Measurements from ENCODE around the gene WDR82. TPM values are rescaled to one million over a fixed set of nuclear protein-coding genes. Genes with fewer than 3 reads are reported as not detected.

Gene WDR82
- total and polyA plus RNA-seq, 2 of the 4 experiments (the other 2 are of a cell fraction): 38.1 to 68.1 TPM

DNA sequence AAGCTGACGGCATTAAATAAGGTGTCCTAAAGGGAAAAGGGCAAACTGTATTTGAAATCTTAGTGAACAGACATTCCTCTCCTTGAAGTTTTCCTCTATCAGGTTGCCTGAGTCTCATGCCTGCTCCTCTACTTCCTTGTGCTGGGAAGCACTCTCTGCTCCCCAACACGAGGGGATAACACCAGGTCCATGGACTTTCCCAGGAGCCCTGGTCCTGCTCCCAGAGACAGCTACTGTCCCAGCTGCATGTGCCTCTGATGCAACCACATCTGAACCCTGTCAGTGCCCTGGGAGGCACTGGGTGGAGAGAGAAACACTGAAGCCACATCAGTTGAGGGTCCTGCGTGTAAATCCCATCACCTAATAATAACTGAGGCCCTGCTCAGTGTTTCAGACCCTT lies 60.4 kb downstream of the WDR82 start:
- Histone ChIP-seq H2AFZ (replicated peaks; ENCODE audit: low read length, poor library complexity) (no peak overlapping the region), H3K9me3 (ENCODE audit: control insufficient read depth, insufficient read depth, low read length) (no peaks in the 10 kb centered on the region), H3K18ac (ENCODE audit: low read depth, low read length) (no peak overlapping the region), H3K36me3 (ENCODE audit: control insufficient read depth, insufficient read depth, low read length) (peaks cover 24% of the 10 kb centered on the region), H4K8ac (ENCODE audit: low read depth in 2 of 2, low read length in 2 of 2) (no peak overlapping the region), H3K79me1 (ENCODE audit: low read depth in 1 of 2, low read length in 2 of 2) (peaks cover 0 to 6% of the 10 kb centered on the region in 2 experiments; a peak in 1 of 4 replicates), H2BK5ac (ENCODE audit: low read depth, low read length, poor library complexity, severe bottlenecking) (no peak overlapping the region), H3K23ac (ENCODE audit: low read depth, low read length) (no peak overlapping the region), H2AK9ac (replicated peaks; ENCODE audit: low read depth, low read length, poor library complexity) (peak overlapping the region; percentile 78), H2BK120ac (ENCODE audit: low read depth, low read length) (no peak overlapping the region), H2AK5ac (ENCODE audit: low read depth, low read length) (peak overlapping the region; percentile 82; the same call in 1 of the 2 replicates), H3K14ac (replicated peaks; ENCODE audit: low read depth, low read length) (no peak overlapping the region), H3K4me3 (ENCODE audit: insufficient read depth, low read depth, low read length) (no peak overlapping the region), H3K4me2 (ENCODE audit: low read depth, low read length) (no peak overlapping the region), H3K4me1 (ENCODE audit: control insufficient read depth, insufficient read depth, low read length) (peaks cover 8% of the 10 kb centered on the region), H3K9ac (ENCODE audit: low read depth, low read length) (no peak overlapping the region), H3K9me1 (ENCODE audit: insufficient read depth, low read length) (peaks cover 16% of the 10 kb centered on the region), H2BK20ac (ENCODE audit: low read depth, low read length) (no peak overlapping the region), H3K4ac (ENCODE audit: low read depth, low read length) (no peak overlapping the region; the same call in 1 of the 2 replicates), H3K27ac (ENCODE audit: insufficient read depth, low read length) (no peak overlapping the region), H2BK15ac (ENCODE audit: low read depth, low read length) (no peak overlapping the region), H4K20me1 (ENCODE audit: insufficient read depth, low read length) (peaks cover 15% of the 10 kb centered on the region), H3K27me3 (ENCODE audit: control insufficient read depth, insufficient read depth, low read length) (no peaks in the 10 kb centered on the region), H4K91ac (ENCODE audit: insufficient read depth, low read depth, low read length) (no peak overlapping the region), H3K56ac (ENCODE audit: extremely low read depth, insufficient read depth, low read length) (no peak overlapping the region), H4K5ac (ENCODE audit: low read depth, low read length) (no peak overlapping the region)
- intact Hi-C loops (cut with micrococcal nuclease): no loop called here
- ATAC-seq (ENCODE audit: low read depth): no peak
- no CpG with 5 or more reads among the region's 3 CpGs for WGBS, 2 experiments (ENCODE audit: extremely low coverage in 2 of 2, insufficient read length in 1 of 2)
- CTCF ChIA-PET: no interaction called here
- no peak for DNase-seq
- POLR2A ChIA-PET (ENCODE audit: unreplicated experiment): no interaction called here
- in situ Hi-C loops (cut with MboI; ENCODE audit: low sequenced_read_pairs): no loop called here
- no TSS peak for BruUV-seq (replicated peaks)
- TF ChIP-seq, protein P1, sequence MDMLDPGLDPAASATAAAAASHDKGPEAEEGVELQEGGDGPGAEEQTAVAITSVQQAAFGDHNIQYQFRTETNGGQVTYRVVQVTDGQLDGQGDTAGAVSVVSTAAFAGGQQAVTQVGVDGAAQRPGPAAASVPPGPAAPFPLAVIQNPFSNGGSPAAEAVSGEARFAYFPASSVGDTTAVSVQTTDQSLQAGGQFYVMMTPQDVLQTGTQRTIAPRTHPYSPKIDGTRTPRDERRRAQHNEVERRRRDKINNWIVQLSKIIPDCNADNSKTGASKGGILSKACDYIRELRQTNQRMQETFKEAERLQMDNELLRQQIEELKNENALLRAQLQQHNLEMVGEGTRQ (IDR thresholded peaks at IDR 0.05; ENCODE audit: low read depth, low read length): no peak
- TF ChIP-seq CEBPB (IDR thresholded peaks at IDR 0.05; ENCODE audit: low read depth, low read length) (no peak), RCOR1 (IDR thresholded peaks at IDR 0.05; ENCODE audit: insufficient replicate concordance, low read length) (no peak)
- dilution Hi-C loops (cut with HindIII; ENCODE audit: low sequenced_read_pairs, unreplicated experiment): no loop called here

Data from IMR-90 (cell line).